PC-9 (cell line): Measurements from ENCODE around the gene JARID2. TPM values are rescaled to one million over a fixed set of nuclear protein-coding genes. Genes with fewer than 3 reads are reported as not detected.

Experiments
- BruUV-seq: library from RNA; stranded (reverse); fragments of 400-500 nt; replicated peaks from 2 replicates; lab custom pipeline; 2021; lab: Mats Ljungman, UMichigan
- CTCF ChIA-PET: fragments of 300-600 bp; sonication (Branson Sonifier 250); formaldehyde crosslinking; loops from one replicate; lab custom pipeline; 2022; ENCODE audit warnings: antibody characterized with exemption; lab: Charles Lee
- POLR2A ChIA-PET: fragments of 300-600 bp; sonication (Branson Sonifier 250); formaldehyde crosslinking; loops from one replicate; lab custom pipeline; 2022; ENCODE audit warnings: antibody characterized with exemption; ENCODE audit not compliant: unreplicated experiment; lab: Charles Lee
- DNase-seq, 2 experiments: peaks; one replicate each; pipeline versions ENCODE4 v3.0.0 to v3.0.0-alpha.2; 2015 to 2022; ENCODE audit warnings: mixed read lengths in 1 of 2
- H2AFZ ChIP-seq: fragments of 200-600 bp; sonication (generic); 2 replicates; pipeline ENCODE4 v1.8.1; 2017; ENCODE audit warnings: antibody characterized with exemption
- H3F3A ChIP-seq: fragments of 200-600 bp; sonication (generic); 2 replicates; pipeline ENCODE4 v1.8.1; 2017; ENCODE audit warnings: antibody characterized with exemption, mild to moderate bottlenecking, low read depth; ENCODE audit not compliant: insufficient read depth
- H3K27ac ChIP-seq: fragments of 200-600 bp; sonication (generic); 2 replicates; pipeline ENCODE4 v1.6.1; 2016; ENCODE audit warnings: mixed run types
- H3K27me3 ChIP-seq: fragments of 200-600 bp; sonication (generic); 2 replicates; pipeline ENCODE4 v1.6.1; 2016; ENCODE audit warnings: low read depth, mixed run types; ENCODE audit not compliant: insufficient read depth
- H3K36me3 ChIP-seq: fragments of 200-600 bp; sonication (generic); 2 replicates; pipeline ENCODE4 v1.6.1; 2016; ENCODE audit warnings: low read depth, mixed run types
- H3K4me1 ChIP-seq: fragments of 200-600 bp; sonication (generic); replicated peaks from 2 replicates; pipeline ENCODE4 v1.6.1; 2016; ENCODE audit warnings: mixed run types; ENCODE audit not compliant: insufficient read depth
- H3K4me2 ChIP-seq: fragments of 200-600 bp; sonication (generic); 2 replicates; pipeline ENCODE4 v1.6.1; 2017; ENCODE audit warnings: mixed run types
- H3K4me3 ChIP-seq: fragments of 200-600 bp; sonication (generic); 2 replicates; pipeline ENCODE4 v1.6.1; 2016; ENCODE audit warnings: mixed run types
- H3K79me2 ChIP-seq: fragments of 200-600 bp; sonication (generic); 2 replicates; pipeline ENCODE4 v1.6.1; 2017; ENCODE audit warnings: low read depth, mixed run types
- H3K9me2 ChIP-seq: fragments of 200-600 bp; sonication (generic); 2 replicates; pipeline ENCODE4 v1.8.1; 2017; ENCODE audit warnings: mild to moderate bottlenecking; ENCODE audit not compliant: insufficient read depth
- H3K9me3 ChIP-seq: fragments of 200-600 bp; sonication (generic); 2 replicates; pipeline ENCODE4 v1.8.1; 2016; ENCODE audit warnings: low read depth; ENCODE audit not compliant: insufficient read depth
- H4K20me1 ChIP-seq: fragments of 200-600 bp; sonication (generic); 2 replicates; pipeline ENCODE4 v1.8.1; 2017; ENCODE audit not compliant: insufficient read depth
- EZH2 ChIP-seq: fragments of 200-600 bp; sonication (generic); IDR thresholded peaks from 2 replicates; pipeline ENCODE4 v1.8.0; 2017; ENCODE audit warnings: antibody characterized with exemption, low read depth
- intact Hi-C: fragments of 100-400 bp; cut with micrococcal nuclease; formaldehyde crosslinking; loops from one replicate; pipeline ENCODE4 v1.10.0; 2022; ENCODE audit not compliant: unreplicated experiment
- total RNA-seq: library from RNA; stranded (reverse); gene quantifications from 2 replicates; pipeline ENCODE4 v1.2.3, GENCODE V29; 2021
- TF ChIP-seq, protein P1 (sequence below): fragments of 200-600 bp; sonication (generic); conservative IDR thresholded peaks from 2 replicates; pipeline ENCODE4 v1.6.1; 2017; ENCODE audit warnings: mixed run types, antibody characterized with exemption, mild to moderate bottlenecking, moderate library complexity

Gene JARID2
- total RNA-seq, 1 experiment from 2014 or later, result 35.0 TPM

DNA sequence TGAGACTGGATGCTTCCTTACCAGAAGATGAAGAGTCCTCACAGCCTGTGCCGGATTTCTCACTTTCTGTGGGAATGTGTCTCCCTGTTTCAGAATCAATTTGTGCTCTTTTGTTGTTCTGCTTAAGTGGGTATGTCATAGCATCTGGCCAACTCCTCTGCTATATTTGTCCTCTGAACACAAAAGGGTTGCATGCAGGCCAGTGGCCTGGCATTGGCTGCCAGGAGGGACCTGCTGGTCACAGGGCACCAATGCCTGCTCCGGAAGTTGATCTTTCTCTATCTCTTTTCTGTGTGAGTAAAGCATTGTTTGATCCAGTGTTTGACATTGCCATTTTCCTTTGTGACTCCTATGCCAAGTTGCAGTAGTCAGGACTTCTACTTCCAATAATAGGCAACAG, 47.8 kb downstream of the JARID2 start:
- no peak for TF ChIP-seq EZH2
- TF ChIP-seq, protein P1, sequence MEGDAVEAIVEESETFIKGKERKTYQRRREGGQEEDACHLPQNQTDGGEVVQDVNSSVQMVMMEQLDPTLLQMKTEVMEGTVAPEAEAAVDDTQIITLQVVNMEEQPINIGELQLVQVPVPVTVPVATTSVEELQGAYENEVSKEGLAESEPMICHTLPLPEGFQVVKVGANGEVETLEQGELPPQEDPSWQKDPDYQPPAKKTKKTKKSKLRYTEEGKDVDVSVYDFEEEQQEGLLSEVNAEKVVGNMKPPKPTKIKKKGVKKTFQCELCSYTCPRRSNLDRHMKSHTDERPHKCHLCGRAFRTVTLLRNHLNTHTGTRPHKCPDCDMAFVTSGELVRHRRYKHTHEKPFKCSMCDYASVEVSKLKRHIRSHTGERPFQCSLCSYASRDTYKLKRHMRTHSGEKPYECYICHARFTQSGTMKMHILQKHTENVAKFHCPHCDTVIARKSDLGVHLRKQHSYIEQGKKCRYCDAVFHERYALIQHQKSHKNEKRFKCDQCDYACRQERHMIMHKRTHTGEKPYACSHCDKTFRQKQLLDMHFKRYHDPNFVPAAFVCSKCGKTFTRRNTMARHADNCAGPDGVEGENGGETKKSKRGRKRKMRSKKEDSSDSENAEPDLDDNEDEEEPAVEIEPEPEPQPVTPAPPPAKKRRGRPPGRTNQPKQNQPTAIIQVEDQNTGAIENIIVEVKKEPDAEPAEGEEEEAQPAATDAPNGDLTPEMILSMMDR, result no peak
- no peaks in the 10 kb centered on the region for H3K9me2 ChIP-seq

DNA sequence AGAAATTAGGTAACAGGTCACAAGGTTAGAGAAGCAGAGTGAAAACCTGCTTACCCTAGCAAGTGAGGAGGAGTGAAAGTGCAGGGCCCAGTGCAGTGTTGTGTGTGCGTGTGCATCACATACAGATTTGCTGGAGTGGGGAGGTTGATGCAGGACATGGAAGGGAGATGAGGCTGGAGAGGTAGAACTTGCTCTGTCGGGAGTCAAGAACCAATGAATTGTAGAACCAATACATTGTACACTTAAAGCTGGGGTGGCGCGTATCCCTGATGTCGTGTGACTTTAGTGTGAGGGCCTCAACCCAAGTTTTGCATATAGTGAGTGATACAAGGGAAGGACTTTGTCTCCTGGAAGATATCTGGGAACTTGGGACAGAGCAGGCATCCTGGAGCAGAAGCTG, 48.6 kb downstream of the JARID2 start:
- no peak for DNase-seq
- H3K36me3 ChIP-seq, result 0 out of 2 replicates have a peak, but pooled peaks cover 2% of the 10 kb centered on the region
- no peak for TF ChIP-seq EZH2
- TF ChIP-seq, protein P1, result no peak
- no peak overlapping the region for H2AFZ ChIP-seq
- intact Hi-C loops, result no loop called here
- peaks cover 99% of the 10 kb centered on the region for H3K79me2 ChIP-seq
- peaks cover 27% of the 10 kb centered on the region; the same call in 1 of the 2 replicates for H4K20me1 ChIP-seq
- CTCF ChIA-PET, result no interaction called here
- no peak overlapping the region for H3K4me3 ChIP-seq
- H3K4me2 ChIP-seq, result no peak overlapping the region
- no TSS peak for BruUV-seq
- H3K27me3 ChIP-seq, result no peaks in the 10 kb centered on the region
- H3K4me1 ChIP-seq, result peaks cover 10% of the 10 kb centered on the region; the same call in 1 of the 2 replicates
- H3K9me3 ChIP-seq, result no peaks in the 10 kb centered on the region
- no peak overlapping the region for H3K27ac ChIP-seq
- POLR2A ChIA-PET, result no interaction called here
- H3K9me2 ChIP-seq, result no peaks in the 10 kb centered on the region
- H3F3A ChIP-seq, result peaks cover 3% of the 10 kb centered on the region; the same call in 1 of the 2 replicates

More for the DNA sequence above, 47.8 kb downstream of the JARID2 start:
- H3K36me3 ChIP-seq, result 0 out of 2 replicates have a peak, but pooled peaks cover 2% of the 10 kb centered on the region
- H3K27ac ChIP-seq, result no peak overlapping the region
- peaks cover 99% of the 10 kb centered on the region for H3K79me2 ChIP-seq
- intact Hi-C loops, result no loop called here
- CTCF ChIA-PET, result no interaction called here
- POLR2A ChIA-PET, result no interaction called here
- no peak overlapping the region for H2AFZ ChIP-seq
- BruUV-seq, result no TSS peak
- H3K4me2 ChIP-seq, result no peak overlapping the region
- DNase-seq, result no peak
- H3K27me3 ChIP-seq, result no peaks in the 10 kb centered on the region
- H3K4me1 ChIP-seq, result peaks cover 12% of the 10 kb centered on the region
- H4K20me1 ChIP-seq, result peaks cover 34% of the 10 kb centered on the region; the same call in 1 of the 2 replicates
- H3K4me3 ChIP-seq, result no peak overlapping the region
- peaks cover 3% of the 10 kb centered on the region; the same call in 1 of the 2 replicates for H3F3A ChIP-seq
- no peaks in the 10 kb centered on the region for H3K9me3 ChIP-seq

DNA sequence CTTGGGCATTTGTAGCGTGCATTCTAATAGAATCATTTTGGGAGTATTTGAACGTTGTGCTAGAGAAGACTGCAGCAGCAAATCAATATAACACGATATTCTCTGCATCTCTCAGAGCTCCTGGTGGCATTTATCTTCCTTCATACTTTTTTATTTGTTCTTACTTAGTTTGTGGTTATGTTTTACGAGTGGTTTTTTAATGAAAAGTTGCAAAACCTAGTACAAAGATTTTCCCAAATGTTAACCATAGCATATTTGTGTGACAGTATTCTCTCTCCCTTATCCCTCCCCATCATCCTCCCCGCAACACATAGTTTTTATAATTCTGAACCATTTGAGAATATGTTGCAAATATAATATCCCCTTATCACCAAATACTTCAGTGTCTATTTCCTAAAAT, 50.4 kb downstream of the JARID2 start:
- Histone ChIP-seq H3K4me2 (no peak overlapping the region), H3K4me3 (no peak overlapping the region), H2AFZ (no peak overlapping the region), H3K27me3 (no peaks in the 10 kb centered on the region), H3K9me3 (no peaks in the 10 kb centered on the region), H3K9me2 (no peaks in the 10 kb centered on the region), H4K20me1 (peaks cover 35% of the 10 kb centered on the region; the same call in 1 of the 2 replicates), H3K36me3 (0 out of 2 replicates have a peak, but pooled peaks cover 2% of the 10 kb centered on the region), H3K27ac (no peak overlapping the region), H3F3A (peaks cover 13% of the 10 kb centered on the region), H3K79me2 (peaks cover 99% of the 10 kb centered on the region), H3K4me1 (peaks cover 15% of the 10 kb centered on the region)
- CTCF ChIA-PET, result no interaction called here
- BruUV-seq, result no TSS peak
- no peak for DNase-seq
- TF ChIP-seq, protein P1, result no peak
- no peak for TF ChIP-seq EZH2
- intact Hi-C loops, result no loop called here
- POLR2A ChIA-PET, result no interaction called here
